Activated T-cell treated with anti-CD3 and anti-CD28 coated beads, Interleukin-2, amount 50 U/mL, for 72 hours (primary cell): Measurements from ENCODE around the gene TNFSF13. TPM values are rescaled to one million over a fixed set of nuclear protein-coding genes. Genes with fewer than 3 reads are reported as not detected.

Experiments used
- ATAC-seq, 2 donors: fragments of 150-1000 bp; cut with Tn5 transposase; replicated peaks in 1 of 2; 2 replicates each; pipeline ENCODE4 v1.10.0; 2021; ENCODE audit warnings: moderate library complexity in 2 of 2, mild to moderate bottlenecking in 1 of 2
- DNase-seq, 2 donors: peaks; one replicate each; pipeline ENCODE4 v3.0.0; 2021 to 2022; ENCODE audit warnings: mixed read lengths in 1 of 2
- H3K27ac Mint-ChIP-seq: one replicate; pipeline ENCODE4 v1.8.0; 2022; ENCODE audit warnings: mild to moderate bottlenecking, moderate library complexity, mixed read lengths
- H3K27me3 Mint-ChIP-seq: one replicate; pipeline ENCODE4 v1.8.0; 2022; ENCODE audit warnings: low read depth, mixed read lengths
- H3K36me3 Mint-ChIP-seq, 2 donors: one replicate each; pipeline ENCODE4 v1.8.0; 2022; ENCODE audit warnings: mixed read lengths in 2 of 2, mild to moderate bottlenecking in 1 of 2; ENCODE audit not compliant: insufficient read depth in 2 of 2
- H3K4me1 Mint-ChIP-seq: one replicate; pipeline ENCODE4 v1.8.0; 2022; ENCODE audit warnings: low read depth, mixed read lengths
- H3K4me3 Mint-ChIP-seq, 2 donors: one replicate each; pipeline ENCODE4 v1.8.0; 2022; ENCODE audit warnings: mild to moderate bottlenecking in 2 of 2, mixed read lengths in 2 of 2, moderate library complexity in 2 of 2
- H3K9me3 Mint-ChIP-seq, 2 donors: one replicate each; pipeline ENCODE4 v1.8.0; 2022; ENCODE audit warnings: mixed read lengths in 2 of 2
- total RNA-seq, 2 donors: library from RNA; stranded (reverse); gene quantifications; one replicate each; pipeline ENCODE4 v1.2.3, GENCODE V29; 2022

Gene TNFSF13
- total RNA-seq, 2 donors from 2014 or later, result 4.3 to 7.8 TPM

DNA sequence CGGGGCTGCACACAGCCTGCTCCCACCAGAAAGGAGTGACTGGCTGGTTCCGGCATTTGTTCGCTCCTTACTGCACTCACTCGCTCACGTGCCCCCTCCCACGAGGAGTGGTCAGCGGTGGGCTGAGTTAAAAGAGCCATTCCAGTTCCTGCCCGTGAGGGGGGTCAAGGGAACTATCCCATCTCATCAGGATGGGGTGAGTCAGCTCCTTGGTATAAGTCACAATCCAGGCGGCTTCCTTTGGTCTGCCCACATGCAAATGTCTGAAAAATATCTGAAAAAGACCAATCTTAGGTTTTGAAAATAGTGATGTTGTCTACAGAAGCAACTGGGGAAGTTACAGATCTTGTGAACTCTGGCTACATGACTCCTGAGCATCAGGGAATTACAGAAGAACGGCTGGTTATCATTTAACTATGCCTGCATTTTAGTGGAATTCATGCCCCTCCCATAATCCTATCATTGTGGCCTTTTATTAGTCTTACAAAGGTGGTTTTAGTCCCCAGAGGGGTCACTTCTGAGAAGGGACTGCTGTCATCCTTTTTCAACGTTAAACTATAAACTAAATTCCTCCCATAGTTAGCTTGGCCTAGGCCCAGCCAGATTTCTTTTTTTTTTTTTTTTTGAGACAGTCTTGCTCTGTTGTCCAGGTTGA, 19.5 kb upstream of the TNFSF13 start:
- no peaks in the 10 kb centered on the region for H3K36me3 Mint-ChIP-seq
- no peak for ATAC-seq
- no peak overlapping the region for H3K27ac Mint-ChIP-seq
- peaks cover 2 to 3% of the 10 kb centered on the region in 2 donors for H3K9me3 Mint-ChIP-seq
- no peaks in the 10 kb centered on the region for H3K4me1 Mint-ChIP-seq
- H3K27me3 Mint-ChIP-seq, result no peaks in the 10 kb centered on the region
- no peak overlapping the region for H3K4me3 Mint-ChIP-seq
- DNase-seq, result no peak

DNA sequence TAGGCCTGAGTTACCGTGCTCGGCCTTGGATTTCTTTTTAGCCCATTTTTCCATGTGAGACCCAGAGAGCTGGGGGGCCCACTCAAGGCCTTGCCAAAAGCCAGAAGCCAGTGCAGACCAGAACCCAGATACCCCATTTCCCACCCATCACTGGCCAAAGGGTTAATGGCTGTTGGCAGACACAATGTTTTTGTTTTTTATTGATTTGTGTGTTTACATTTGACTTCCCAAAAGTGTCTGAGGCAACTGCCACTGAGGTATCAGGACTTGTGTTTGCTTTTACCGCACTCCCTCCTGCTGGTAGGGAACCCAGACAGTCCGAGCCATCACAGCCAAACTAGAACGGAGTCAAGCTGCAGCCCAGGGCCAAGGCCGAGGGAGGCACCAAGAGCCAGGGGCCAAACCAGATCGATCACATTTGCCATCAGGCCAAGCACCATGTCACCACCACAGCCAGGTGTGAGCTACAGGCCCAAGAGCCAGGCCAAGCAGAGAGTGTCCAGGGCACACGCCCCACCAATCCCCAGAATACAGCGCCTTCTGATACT, 17.4 kb upstream of the TNFSF13 start:
- Mint-ChIP-seq H3K4me1 (no peaks in the 10 kb centered on the region), H3K9me3 (peaks cover 2 to 3% of the 10 kb centered on the region in 2 donors), H3K27ac (no peak overlapping the region), H3K36me3 (no peaks in the 10 kb centered on the region), H3K4me3 (no peak overlapping the region), H3K27me3 (no peaks in the 10 kb centered on the region)
- no peak for DNase-seq
- no peak for ATAC-seq

DNA sequence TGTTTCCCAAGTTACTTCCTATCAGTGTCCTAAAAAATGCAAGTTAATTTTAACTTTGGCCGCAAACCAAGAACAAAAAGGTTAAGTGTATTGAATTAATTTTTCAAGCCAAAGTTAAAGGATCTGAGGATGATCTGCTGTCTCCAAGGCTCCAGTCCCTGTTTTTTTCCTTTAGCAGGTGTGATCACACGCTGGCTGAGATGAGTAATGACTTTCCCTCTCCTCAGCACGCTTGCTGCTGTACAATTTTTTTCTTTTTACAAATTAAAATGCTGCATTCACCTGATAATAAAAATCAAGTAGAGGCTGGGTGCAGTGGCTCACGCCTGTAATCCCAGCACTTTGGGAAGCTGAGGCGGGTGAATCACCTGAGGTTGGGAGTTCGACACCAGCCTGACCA, 13.6 kb upstream of the TNFSF13 start:
- Mint-ChIP-seq H3K36me3 (no peaks in the 10 kb centered on the region), H3K27ac (no peak overlapping the region), H3K4me1 (peaks cover 20% of the 10 kb centered on the region), H3K9me3 (no peaks in the 10 kb centered on the region), H3K4me3 (no peak overlapping the region), H3K27me3 (no peaks in the 10 kb centered on the region)
- ATAC-seq (no peak), DNase-seq (no peak)

DNA sequence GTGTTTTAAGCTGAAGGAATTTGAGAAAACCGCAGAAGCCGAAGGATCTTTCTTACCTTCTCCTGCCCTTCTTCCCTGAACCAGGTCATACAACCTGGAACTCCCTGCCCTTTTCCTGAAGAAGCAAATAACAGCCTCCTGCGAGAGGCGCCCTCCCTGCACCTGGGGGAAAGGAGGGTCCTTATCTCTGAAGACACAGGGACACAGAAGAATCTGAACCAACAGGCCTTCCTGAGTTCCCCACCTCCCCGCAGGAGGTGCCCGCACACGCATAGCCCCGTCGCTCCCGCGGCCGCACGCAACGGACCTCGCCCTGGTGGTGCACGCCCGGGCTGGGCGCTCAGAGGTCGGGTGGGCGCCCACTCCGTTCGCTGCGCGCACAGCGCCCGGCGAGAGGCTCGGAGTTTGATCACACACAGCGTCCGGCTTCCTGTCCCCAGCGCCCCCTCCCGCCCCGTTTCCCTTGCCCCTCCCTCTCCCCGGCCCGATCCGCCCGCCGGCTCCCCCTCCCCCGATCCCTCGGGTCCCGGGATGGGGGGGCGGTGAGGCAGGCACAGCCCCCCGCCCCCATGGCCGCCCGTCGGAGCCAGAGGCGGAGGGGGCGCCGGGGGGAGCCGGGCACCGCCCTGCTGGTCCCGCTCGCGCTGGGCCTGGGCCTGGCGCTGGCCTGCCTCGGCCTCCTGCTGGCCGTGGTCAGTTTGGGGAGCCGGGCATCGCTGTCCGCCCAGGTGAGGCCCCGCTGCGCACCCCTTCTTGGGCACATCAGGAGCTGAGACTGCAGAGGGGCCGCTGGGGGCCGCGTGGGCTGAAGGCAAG, 9.8 kb upstream of the TNFSF13 start, which contains the start of gene TNFSF12:
Gene TNFSF12 (plus strand): TSS at position 474 of the 816 bp plus-strand sequence. CDS start 96 bp downstream, at position 570.
- Mint-ChIP-seq H3K9me3 (no peaks in the 10 kb centered on the region), H3K4me1 (peaks cover 58% of the 10 kb centered on the region), H3K27me3 (no peaks in the 10 kb centered on the region), H3K27ac (peak within 1 kb of the TSS; percentile 52), H3K36me3 (no peaks in the 10 kb centered on the region), H3K4me3 (peak within 1 kb of the TSS; percentile 87 to 90)
- ATAC-seq (peak; percentile 75 to 79), DNase-seq (peak; percentile 72 to 73)

DNA sequence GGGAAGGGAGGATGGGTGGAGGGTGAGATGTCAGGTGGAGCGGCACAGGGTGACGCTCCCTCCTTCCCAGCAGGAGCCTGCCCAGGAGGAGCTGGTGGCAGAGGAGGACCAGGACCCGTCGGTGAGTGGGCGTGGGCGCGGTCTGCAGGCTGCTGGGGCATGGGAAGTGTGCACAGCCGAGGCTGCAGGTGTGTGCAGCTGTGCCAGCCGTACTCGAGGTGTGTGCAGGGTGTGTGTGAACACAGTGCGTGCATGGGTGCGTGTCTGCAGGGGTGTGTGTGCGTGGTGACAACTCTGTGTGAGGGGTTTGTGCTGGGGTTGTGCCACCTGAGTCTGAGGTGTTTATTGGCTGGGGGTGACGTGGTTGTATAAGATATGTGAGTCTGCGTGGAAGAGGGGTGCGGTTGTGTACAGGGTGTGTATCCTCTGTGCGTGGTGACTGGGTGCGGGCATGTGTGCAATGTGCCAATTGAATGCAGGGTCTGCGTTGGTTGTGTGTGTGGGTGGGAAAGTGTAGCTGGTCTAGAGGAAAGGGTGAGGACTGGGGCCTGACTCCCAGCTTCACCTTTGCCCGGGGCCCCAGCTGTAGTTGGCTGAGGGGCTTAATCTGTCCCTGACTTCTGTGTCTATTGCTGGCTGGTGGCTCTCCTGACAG, 9.0 kb upstream of the TNFSF13 start:
- ATAC-seq, result peak; percentile 57 to 61
- Mint-ChIP-seq H3K9me3 (no peaks in the 10 kb centered on the region), H3K27me3 (no peaks in the 10 kb centered on the region)

DNA sequence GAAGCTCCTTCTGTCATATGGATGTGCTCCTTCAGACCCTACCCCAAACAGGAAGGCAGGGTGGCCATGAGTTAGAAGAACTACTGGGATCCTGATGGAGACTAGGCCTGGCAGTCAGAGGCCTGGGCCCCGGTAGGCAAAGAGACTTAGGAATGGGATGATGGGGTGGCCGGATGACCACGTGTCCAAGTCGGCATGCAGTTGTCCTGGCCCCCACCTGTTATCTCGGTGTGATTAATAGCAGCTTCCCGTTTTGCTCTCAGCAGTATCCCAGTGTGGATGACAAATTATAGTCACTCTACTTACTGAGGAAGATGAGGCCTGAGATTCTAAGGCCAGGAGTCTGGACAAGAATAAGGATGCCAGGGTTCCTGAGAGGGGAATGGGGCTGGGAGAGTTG, 8.2 kb upstream of the TNFSF13 start:
- Mint-ChIP-seq H3K36me3 (no peaks in the 10 kb centered on the region), H3K27me3 (no peaks in the 10 kb centered on the region), H3K4me1 (peaks cover 64% of the 10 kb centered on the region), H3K9me3 (no peaks in the 10 kb centered on the region), H3K27ac (no peak overlapping the region), H3K4me3 (peak overlapping the region; percentile 78 to 90)
- no peak for ATAC-seq
- DNase-seq, result no peak

More for the DNA sequence above, 9.0 kb upstream of the TNFSF13 start:
- Mint-ChIP-seq H3K4me3 (peak overlapping the region; percentile 78 to 90), H3K36me3 (no peaks in the 10 kb centered on the region), H3K4me1 (peaks cover 61% of the 10 kb centered on the region), H3K27ac (peak overlapping the region; percentile 12)
- DNase-seq, result peak; percentile 46 to 53

DNA sequence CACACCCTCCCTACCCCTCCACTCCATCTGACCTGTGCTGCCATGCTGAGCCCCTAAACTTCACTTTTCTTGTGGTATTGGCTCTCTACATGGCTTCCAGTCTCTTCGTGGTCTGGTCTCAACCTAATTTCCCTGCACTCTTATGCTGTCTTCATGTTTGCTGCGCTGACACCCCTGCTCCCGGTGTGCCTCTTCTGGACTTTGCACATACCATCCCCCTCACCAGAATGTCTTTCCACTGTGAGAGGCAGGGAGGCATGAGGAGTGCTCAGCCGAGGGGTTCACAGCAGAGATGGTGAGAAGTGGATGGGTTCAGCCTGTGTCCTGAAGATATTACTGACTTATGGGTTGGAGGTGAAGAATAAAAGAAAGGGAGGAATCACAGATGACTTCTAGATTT, 7.2 kb upstream of the TNFSF13 start:
- Mint-ChIP-seq H3K4me1 (peaks cover 69% of the 10 kb centered on the region), H3K27me3 (no peaks in the 10 kb centered on the region), H3K9me3 (no peaks in the 10 kb centered on the region), H3K4me3 (no peak overlapping the region), H3K36me3 (no peaks in the 10 kb centered on the region), H3K27ac (no peak overlapping the region)
- no peak for DNase-seq
- ATAC-seq, result no peak

DNA sequence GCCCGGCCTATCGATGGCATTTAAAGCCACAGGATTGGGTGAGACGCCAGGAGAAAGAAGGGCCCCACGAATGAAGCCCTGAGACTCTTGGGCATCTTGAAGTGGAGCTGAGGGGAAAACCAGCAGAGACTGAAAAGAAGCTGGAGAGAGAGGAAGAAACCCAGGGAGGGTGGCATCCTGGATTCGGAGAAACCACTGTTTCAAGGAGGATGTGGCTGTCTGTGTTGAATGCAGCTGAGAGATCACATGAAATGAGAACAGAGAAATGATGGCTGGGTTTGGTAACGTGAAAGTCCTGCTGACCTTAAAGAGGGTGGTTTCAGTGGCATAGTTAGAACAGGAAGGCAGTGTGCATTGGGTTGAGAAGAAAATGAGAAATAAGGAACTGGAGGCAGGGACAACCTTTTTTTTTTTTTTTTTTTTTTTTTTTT, 5.9 kb upstream of the TNFSF13 start:
- H3K4me1 Mint-ChIP-seq, result peaks cover 67% of the 10 kb centered on the region
- ATAC-seq (peak; percentile 67 to 70), DNase-seq (no peak)
- H3K27ac Mint-ChIP-seq, result peak overlapping the region; percentile 5
- H3K36me3 Mint-ChIP-seq, result no peaks in the 10 kb centered on the region
- H3K4me3 Mint-ChIP-seq, result peak overlapping the region; percentile 45 to 60
- H3K9me3 Mint-ChIP-seq, result no peaks in the 10 kb centered on the region
- H3K27me3 Mint-ChIP-seq, result no peaks in the 10 kb centered on the region

DNA sequence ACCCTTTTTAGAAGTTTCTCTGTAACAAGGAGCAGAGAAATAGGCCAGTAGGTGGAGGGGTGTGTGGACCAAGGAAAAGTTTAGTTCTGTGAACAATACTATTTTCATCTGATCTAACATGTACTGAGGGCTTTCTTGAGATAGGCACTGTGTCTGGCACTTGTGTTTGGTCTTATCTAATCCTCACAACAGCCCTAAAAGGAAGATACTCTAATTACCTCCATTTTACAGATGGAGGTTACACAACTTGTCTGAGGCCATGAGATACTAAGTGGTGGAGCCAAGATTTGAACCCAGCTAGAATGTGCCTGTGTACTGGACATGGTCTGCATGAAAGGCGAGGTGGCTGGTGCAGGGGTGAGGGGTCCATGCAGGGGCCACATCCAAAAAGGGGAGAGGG, 5.2 kb upstream of the TNFSF13 start:
- Mint-ChIP-seq H3K9me3 (no peaks in the 10 kb centered on the region), H3K27me3 (no peaks in the 10 kb centered on the region), H3K27ac (peak overlapping the region; percentile 56), H3K4me3 (peak overlapping the region; percentile 51 to 60), H3K36me3 (no peaks in the 10 kb centered on the region), H3K4me1 (peaks cover 67% of the 10 kb centered on the region)
- DNase-seq, result no peak
- no peak for ATAC-seq

DNA sequence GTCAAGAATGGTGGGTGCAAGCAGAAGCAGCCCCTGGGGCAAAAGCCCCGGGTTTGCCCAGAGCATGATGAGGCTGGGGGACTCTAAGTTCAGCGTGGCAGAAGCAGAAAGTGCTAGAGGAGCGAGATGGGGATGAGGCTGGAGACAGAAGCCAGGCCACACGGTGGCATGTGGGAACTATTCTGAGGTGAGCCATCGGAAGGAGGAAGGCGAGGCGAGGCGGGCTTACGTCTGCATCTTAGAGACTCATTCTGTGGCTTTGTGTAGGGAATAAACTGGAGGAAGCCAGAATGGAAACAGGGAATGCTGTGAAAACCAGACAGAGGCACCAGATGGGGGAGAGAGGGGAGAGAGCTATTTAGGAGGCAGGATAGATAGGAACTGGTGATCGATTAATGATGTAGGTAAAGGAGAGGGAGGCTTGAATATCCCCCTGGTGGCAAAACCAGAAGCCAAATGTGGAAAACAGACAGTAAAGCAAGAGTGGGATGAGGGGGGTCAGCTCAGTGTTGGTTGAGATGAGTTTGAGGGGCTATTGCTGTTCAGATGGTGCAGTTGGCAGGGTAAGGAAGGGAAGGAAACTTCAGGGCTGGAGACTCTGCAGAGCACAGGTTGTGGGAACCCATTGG, 3.1 kb upstream of the TNFSF13 start:
- H3K4me3 Mint-ChIP-seq, result no peak overlapping the region
- H3K27ac Mint-ChIP-seq, result no peak overlapping the region

DNA sequence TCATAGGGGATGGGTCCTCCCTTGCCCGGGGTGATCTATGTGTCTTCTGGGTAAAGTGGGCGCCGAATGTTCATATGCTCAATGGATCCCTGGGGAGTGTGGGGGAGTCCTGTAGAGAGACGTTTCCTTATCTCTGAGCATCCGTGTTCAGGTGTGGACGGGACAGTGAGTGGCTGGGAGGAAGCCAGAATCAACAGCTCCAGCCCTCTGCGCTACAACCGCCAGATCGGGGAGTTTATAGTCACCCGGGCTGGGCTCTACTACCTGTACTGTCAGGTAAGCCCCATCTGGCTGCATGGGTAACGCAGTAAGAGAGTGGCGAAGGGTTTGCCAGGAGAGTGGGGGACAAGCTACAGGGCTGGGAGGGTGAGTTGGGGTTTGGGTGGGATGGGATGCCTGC, 1.9 kb upstream of the TNFSF13 start:
- Mint-ChIP-seq H3K27ac (no peak overlapping the region), H3K4me3 (peak overlapping the region in 1 of 2 donors; percentile 42), H3K9me3 (no peaks in the 10 kb centered on the region), H3K4me1 (peaks cover 69% of the 10 kb centered on the region), H3K27me3 (no peaks in the 10 kb centered on the region), H3K36me3 (peaks cover 0 to 2% of the 10 kb centered on the region in 2 donors)
- ATAC-seq (no peak), DNase-seq (no peak)

More for the DNA sequence above, 3.1 kb upstream of the TNFSF13 start:
- no peaks in the 10 kb centered on the region for H3K27me3 Mint-ChIP-seq
- no peaks in the 10 kb centered on the region for H3K36me3 Mint-ChIP-seq
- no peak for DNase-seq
- no peak for ATAC-seq
- H3K9me3 Mint-ChIP-seq, result no peaks in the 10 kb centered on the region
- H3K4me1 Mint-ChIP-seq, result peaks cover 73% of the 10 kb centered on the region

DNA sequence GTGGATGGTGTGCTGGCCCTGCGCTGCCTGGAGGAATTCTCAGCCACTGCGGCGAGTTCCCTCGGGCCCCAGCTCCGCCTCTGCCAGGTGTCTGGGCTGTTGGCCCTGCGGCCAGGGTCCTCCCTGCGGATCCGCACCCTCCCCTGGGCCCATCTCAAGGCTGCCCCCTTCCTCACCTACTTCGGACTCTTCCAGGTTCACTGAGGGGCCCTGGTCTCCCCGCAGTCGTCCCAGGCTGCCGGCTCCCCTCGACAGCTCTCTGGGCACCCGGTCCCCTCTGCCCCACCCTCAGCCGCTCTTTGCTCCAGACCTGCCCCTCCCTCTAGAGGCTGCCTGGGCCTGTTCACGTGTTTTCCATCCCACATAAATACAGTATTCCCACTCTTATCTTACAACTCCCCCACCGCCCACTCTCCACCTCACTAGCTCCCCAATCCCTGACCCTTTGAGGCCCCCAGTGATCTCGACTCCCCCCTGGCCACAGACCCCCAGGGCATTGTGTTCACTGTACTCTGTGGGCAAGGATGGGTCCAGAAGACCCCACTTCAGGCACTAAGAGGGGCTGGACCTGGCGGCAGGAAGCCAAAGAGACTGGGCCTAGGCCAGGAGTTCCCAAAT, 1.3 kb upstream of the TNFSF13 start:
- no peak overlapping the region for H3K27ac Mint-ChIP-seq
- no peaks in the 10 kb centered on the region for H3K27me3 Mint-ChIP-seq
- ATAC-seq (no peak), DNase-seq (no peak)
- peaks cover 0 to 2% of the 10 kb centered on the region in 2 donors for H3K36me3 Mint-ChIP-seq
- peaks cover 63% of the 10 kb centered on the region for H3K4me1 Mint-ChIP-seq
- H3K4me3 Mint-ChIP-seq, result no peak overlapping the region
- no peaks in the 10 kb centered on the region for H3K9me3 Mint-ChIP-seq
